Astrocyte of the spinal cord (primary cell): ENCODE results near the gene LBHD2.
"Not testable (repeated sequence)": the region's sequence is repeated elsewhere in the genome, so short reads cannot be mapped to it uniquely, and the experiment has no call there.

Source experiments
- DNase-seq: peaks from one replicate; pipeline ENCODE4 v3.0.0; 2011; ENCODE audit warnings: low read depth, low spot score
- H3K4me3 ChIP-seq: 2 replicates; pipeline ENCODE4 v1.5.1; 2011; ENCODE audit warnings: low read depth, mild to moderate bottlenecking, low read length, moderate library complexity
- CTCF ChIP-seq: IDR thresholded peaks from 2 replicates; pipeline ENCODE4 v1.5.1; 2012; ENCODE audit warnings: low read depth, mild to moderate bottlenecking, low read length, inconsistent platforms
- in situ Hi-C: cut with HindIII; loops from 2 replicates; pipeline ENCODE4 v1.10.0; 2017; ENCODE audit warnings: low sequenced_read_pairs

Gene LBHD2

GRCh38 chr14:103084021-103084919, at the start of gene LBHD2:
TSS of gene LBHD2 (plus strand) at chr14:103084210. CDS start at chr14:103086013, 1,803 bp downstream.
- no peak for DNase-seq
- TF ChIP-seq CTCF = no peak
- no peak within 1 kb of the TSS for H3K4me3 ChIP-seq
- in situ Hi-C loops = no loop called here

GRCh38 chr14:103041464-103041863, 42.5 kb upstream of the LBHD2 start:
- no peak for DNase-seq
- no peak overlapping the region for H3K4me3 ChIP-seq
- TF ChIP-seq CTCF = no peak
- in situ Hi-C loops = no loop called here

GRCh38 chr14:103043257-103044015, 40.6 kb upstream of the LBHD2 start:
- in situ Hi-C loops = no loop called here
- H3K4me3 ChIP-seq = no peak overlapping the region
- TF ChIP-seq CTCF = no peak
- DNase-seq = no peak

GRCh38 chr14:103045371-103045869, 38.6 kb upstream of the LBHD2 start:
- no peak overlapping the region for H3K4me3 ChIP-seq
- in situ Hi-C loops = no loop called here
- no peak for DNase-seq
- no peak for TF ChIP-seq CTCF

- DNase-seq, in situ Hi-C loops, H3K4me3 ChIP-seq: not testable (repeated sequence)
These were observed 36.6 kb upstream of the LBHD2 start for GRCh38 chr14:103047453-103047852.

GRCh38 chr14:103050935-103051334, 33.1 kb upstream of the LBHD2 start:
- in situ Hi-C loops = no loop called here
- H3K4me3 ChIP-seq = no peak overlapping the region
- DNase-seq = no peak
- no peak for TF ChIP-seq CTCF
